Dermis lymphatic vessel endothelial cell (primary cell): ENCODE measurements around the gene MEAK7. TPM values are rescaled to one million over a fixed set of nuclear protein-coding genes. Genes with fewer than 3 reads are reported as not detected.

Experiments used
- total RNA-seq: library from RNA; depleted of rRNA; stranded (reverse); fragments of >200 nt; gene quantifications from 2 replicates; pipeline ENCODE4 v1.2.1, GENCODE V29; 2014

MEAK7 gene, protein sequence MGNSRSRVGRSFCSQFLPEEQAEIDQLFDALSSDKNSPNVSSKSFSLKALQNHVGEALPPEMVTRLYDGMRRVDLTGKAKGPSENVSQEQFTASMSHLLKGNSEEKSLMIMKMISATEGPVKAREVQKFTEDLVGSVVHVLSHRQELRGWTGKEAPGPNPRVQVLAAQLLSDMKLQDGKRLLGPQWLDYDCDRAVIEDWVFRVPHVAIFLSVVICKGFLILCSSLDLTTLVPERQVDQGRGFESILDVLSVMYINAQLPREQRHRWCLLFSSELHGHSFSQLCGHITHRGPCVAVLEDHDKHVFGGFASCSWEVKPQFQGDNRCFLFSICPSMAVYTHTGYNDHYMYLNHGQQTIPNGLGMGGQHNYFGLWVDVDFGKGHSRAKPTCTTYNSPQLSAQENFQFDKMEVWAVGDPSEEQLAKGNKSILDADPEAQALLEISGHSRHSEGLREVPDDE
- 12.0 and 13.2 TPM in 2 replicates for total RNA-seq

DNA sequence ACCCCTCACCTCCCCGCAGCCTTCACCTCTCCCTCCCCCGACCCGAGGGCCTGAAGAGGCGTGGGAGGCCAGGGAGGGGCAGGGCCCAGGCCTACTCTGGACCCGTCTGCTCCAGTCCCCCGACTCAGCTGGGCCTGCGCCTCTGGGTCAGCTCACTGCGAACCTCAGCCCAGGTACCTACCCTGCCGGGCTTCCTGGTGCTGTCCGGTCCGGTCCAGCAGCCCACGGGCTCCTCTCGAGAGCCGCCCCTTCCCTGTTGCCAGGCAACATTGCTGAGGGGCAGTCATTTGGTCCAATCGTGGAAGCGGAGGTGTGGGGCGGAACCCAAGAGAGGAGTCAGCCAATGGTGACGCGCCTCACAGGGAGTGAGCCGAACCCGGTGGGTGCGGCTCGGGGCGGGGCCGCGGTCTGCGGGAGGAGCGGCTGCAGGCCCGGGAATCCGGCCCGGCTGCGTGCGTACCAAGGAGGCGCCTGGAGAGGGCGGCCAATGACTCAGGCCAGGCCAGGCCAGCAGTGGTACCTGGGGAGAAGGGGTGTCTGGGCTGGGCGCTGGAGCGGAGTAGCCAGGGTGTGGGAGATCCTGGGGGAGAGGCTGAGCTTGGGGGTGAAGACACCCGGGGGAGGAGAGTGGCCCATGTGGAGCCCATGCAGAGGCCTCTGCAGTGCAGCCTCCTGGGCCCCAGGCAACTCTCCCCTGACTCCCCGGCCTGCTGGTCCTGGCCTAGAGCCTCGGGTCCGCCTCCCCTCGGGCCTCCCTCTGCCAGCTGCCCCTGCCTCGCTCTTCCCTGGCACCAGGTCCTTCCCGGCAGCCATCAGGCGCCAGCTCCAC lies at the start of gene MEAK7:
Gene MEAK7, minus strand, starts transcription at position 240 of the 829 bp plus-strand sequence. CDS start 6,573 bp downstream, outside the sequence.

Other genes with a start within 250 kb of the MEAK7 start
- not detected in 2 replicates for gene WFDC1, start 209.8 kb downstream of the MEAK7 start, total RNA-seq
- not detected in 2 replicates for gene ATP2C2, start 136.1 kb downstream of the MEAK7 start, total RNA-seq
- gene COTL1, start 113.4 kb upstream of the MEAK7 start, total RNA-seq: 77.5 and 228 TPM in 2 replicates
- gene KLHL36, start 143.9 kb upstream of the MEAK7 start, total RNA-seq: 52.7 and 54.1 TPM in 2 replicates
- gene USP10, start 195.3 kb upstream of the MEAK7 start, total RNA-seq: 34.9 and 37.1 TPM in 2 replicates